Astrocyte of the cerebellum (primary cell): Measurements from ENCODE around the gene TENM4.

Experiments
- DNase-seq: peaks from one replicate; pipeline ENCODE4 v3.0.0-alpha.2; 2011; ENCODE audit warnings: low read depth
- H3K4me3 ChIP-seq: 2 replicates; pipeline ENCODE4 v1.5.1; 2011; ENCODE audit warnings: mild to moderate bottlenecking, low read depth, low read length, moderate library complexity
- in situ Hi-C: cut with HindIII; loops from 2 replicates; pipeline ENCODE4 v1.10.0; 2017; ENCODE audit warnings: low sequenced_read_pairs
- TF ChIP-seq, protein P1 (sequence below): IDR thresholded peaks from 2 replicates; pipeline ENCODE4 v1.5.1; 2012; ENCODE audit warnings: low read length, low read depth, moderate library complexity, mild to moderate bottlenecking; ENCODE audit errors: missing control alignments

The TENM4 gene

GRCh38 chr11:79358258-79358657 is 82.6 kb downstream of the TENM4 start:
- in situ Hi-C loops: no loop called here
- no peak overlapping the region for H3K4me3 ChIP-seq
- TF ChIP-seq, protein P1, sequence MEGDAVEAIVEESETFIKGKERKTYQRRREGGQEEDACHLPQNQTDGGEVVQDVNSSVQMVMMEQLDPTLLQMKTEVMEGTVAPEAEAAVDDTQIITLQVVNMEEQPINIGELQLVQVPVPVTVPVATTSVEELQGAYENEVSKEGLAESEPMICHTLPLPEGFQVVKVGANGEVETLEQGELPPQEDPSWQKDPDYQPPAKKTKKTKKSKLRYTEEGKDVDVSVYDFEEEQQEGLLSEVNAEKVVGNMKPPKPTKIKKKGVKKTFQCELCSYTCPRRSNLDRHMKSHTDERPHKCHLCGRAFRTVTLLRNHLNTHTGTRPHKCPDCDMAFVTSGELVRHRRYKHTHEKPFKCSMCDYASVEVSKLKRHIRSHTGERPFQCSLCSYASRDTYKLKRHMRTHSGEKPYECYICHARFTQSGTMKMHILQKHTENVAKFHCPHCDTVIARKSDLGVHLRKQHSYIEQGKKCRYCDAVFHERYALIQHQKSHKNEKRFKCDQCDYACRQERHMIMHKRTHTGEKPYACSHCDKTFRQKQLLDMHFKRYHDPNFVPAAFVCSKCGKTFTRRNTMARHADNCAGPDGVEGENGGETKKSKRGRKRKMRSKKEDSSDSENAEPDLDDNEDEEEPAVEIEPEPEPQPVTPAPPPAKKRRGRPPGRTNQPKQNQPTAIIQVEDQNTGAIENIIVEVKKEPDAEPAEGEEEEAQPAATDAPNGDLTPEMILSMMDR: no peak
- no peak for DNase-seq

- no peak overlapping the region for H3K4me3 ChIP-seq
- in situ Hi-C loops: no loop called here
- TF ChIP-seq, protein P1: no peak
- DNase-seq: no peak
Measured at GRCh38 chr11:79353706-79354105, 87.1 kb downstream of the TENM4 start.

DNA sequence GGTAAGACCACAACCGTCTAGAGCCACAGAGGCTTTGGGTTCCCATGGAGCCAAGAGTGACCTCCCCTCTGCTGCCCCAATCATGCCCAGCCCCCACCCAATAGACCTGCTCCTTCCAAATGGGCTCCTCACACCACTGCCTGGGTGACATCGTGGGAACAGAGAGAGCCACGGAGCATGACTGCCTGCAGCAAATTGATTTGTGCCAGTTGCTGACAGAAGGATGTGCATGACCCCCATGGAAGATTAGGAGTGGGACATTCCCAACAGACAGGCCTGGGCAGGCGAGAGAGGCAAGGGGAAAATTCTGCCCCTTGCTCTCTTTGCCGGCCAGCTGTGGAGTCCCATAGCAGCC is 88.5 kb downstream of the TENM4 start:
- TF ChIP-seq, protein P1: no peak
- no peak overlapping the region for H3K4me3 ChIP-seq
- no peak for DNase-seq
- in situ Hi-C loops: no loop called here

DNA sequence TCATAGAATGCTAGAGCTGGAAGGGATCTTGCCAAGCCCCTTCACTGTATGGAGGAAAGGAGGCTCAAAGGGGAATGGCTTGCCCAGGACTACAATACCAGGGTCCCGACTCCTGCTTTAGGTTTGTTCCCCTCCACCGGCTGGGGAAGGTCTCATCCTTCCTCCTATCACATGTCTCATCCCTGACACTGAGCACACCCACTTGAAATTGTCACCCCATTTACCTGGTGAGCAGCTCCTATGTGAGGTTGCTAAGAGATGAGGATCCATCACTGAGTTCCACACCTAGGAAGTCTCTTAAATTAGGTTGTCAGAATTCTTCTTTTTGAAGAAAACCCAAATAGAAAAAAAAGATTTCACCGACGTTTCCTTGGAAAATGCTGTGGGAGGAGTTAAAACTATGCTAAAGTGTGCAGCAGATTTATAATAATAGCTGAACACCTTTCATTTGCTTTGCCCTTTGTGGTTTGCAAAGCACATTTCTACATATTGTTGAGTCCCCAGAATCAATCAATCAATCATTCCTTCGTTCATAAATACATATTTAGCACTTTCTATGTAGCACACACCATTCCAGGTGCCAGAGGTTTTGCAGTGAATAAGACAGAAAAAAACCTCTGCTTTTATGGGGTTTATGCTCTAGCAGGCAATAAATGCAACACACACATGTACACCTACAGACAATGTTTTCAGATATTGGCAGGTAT is 91.7 kb downstream of the TENM4 start:
- TF ChIP-seq, protein P1: no peak
- no peak for DNase-seq
- in situ Hi-C loops: no loop called here
- no peak overlapping the region for H3K4me3 ChIP-seq

DNA sequence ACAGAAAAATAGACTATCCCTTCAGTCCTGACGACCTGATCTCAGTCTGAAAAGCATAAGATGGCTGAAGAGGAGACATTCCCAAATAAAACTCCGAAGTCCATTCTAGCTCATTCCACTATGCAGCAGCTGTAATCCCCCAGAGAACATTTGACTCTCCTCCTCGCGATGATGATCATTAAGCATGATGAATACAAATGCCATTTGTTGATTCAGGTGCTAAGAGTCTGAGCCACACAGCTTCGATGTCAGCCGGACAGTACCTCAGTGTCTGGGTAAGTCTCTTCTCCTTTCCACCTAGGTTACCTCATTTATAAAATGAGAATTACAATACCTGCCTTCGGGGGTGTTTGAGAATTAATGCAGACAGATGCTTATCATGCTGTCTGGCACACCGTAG is 94.8 kb downstream of the TENM4 start:
- in situ Hi-C loops: no loop called here
- TF ChIP-seq, protein P1: no peak

DNA sequence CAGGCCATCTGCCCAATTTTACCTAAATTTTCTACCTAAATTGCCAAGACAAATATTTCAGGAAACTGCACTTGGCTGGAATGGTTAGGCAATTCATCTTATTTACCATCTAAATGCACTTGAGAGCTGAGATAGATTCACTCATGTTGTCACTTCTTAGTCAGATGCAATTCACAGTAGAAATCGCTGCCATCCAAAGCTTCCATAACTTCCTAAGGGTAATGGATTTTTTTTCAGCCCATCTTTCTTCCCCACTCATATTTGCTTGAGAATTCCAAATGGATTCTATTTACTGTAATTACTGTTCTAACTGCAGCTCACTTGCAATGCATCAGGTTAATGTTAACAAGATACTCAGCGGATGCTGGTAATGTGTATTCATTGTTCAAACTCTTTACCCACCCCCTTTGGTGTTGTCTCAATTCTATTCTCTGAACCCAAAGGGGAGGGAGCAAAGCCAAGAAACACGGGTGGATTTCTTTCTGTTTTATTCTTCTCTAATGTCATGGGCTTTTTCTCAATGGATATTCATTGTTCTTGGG is 96.0 kb downstream of the TENM4 start:
- in situ Hi-C loops: no loop called here
- H3K4me3 ChIP-seq: no peak overlapping the region
- no peak for DNase-seq
- TF ChIP-seq, protein P1: no peak

More for the DNA sequence above, 94.8 kb downstream of the TENM4 start:
- H3K4me3 ChIP-seq: no peak overlapping the region
- DNase-seq: no peak
